ENCODE data around the gene STAG1. TPM values are rescaled to one million over a fixed set of nuclear protein-coding genes. Genes with fewer than 3 reads are reported as not detected.

STAG1 gene
- total and polyA plus RNA-seq, 2 of the 13 experiments (the other 11 are each of a cell fraction or from before 2014, with no cell fraction given): 6.2 to 25.9 TPM

- in situ Hi-C loops (cut with HindIII; ENCODE audit: extremely low pct_ligation_motif_present, low pct_unique_long_range_greater_than_20kb): no loop called here
- no peak for FAIRE-seq
- no peak overlapping the region for H3K4me3 ChIP-seq (replicated peaks in 1 of 3; ENCODE audit: insufficient read depth in 1 of 3, low read depth in 2 of 3, low read length in 3 of 3)
- ATAC-seq: no peak
- H3K9me3 ChIP-seq (ENCODE audit: low read length): no peaks in the 10 kb centered on the region
- H3K4me1 ChIP-seq (ENCODE audit: insufficient read depth, low read length): peaks cover 25% of the 10 kb centered on the region
- no peaks in the 10 kb centered on the region for H3K27me3 ChIP-seq (ENCODE audit: control insufficient read depth in 1 of 2, insufficient read depth in 2 of 2, low read length in 2 of 2)
- intact Hi-C loops (cut with micrococcal nuclease; ENCODE audit: unreplicated experiment): loop anchor here (5.0 kb wide), 1 partner anchor 48 kb away; no protein-coding TSS in a partner anchor
- H3K79me2 ChIP-seq (ENCODE audit: insufficient read depth, low read length): no peaks in the 10 kb centered on the region
- BruUV-seq (replicated peaks): no TSS peak
- no peak for DNase-seq (ENCODE audit: low spot score)
- no peak overlapping the region for H3K9ac ChIP-seq (ENCODE audit: insufficient read depth, low read depth, low read length)
- no peaks in the 10 kb centered on the region for H4K20me1 ChIP-seq (ENCODE audit: insufficient read depth, low read length)
- peaks cover 2 to 3% of the 10 kb centered on the region in 2 experiments; a peak in 2 of 5 replicates for H3K36me3 ChIP-seq (replicated peaks in 1 of 2; ENCODE audit: control insufficient read depth in 1 of 2, insufficient read depth in 2 of 2, low read length in 2 of 2)
- CTCF ChIA-PET (ENCODE audit: low intra/inter-chr PET ratio, low total read pairs): no interaction called here
- H3K27ac ChIP-seq (ENCODE audit: extremely low read length, insufficient read depth, low read length): no peak overlapping the region
- POLR2A ChIA-PET: no interaction called here
- no peak overlapping the region for H2AFZ ChIP-seq (ENCODE audit: low read length)
- H3K4me2 ChIP-seq (ENCODE audit: low read depth, low read length): no peak overlapping the region
- TF ChIP-seq HMGXB4 (CRISPR knock-in tag; IDR thresholded peaks at IDR 0.05; ENCODE audit: borderline replicate concordance in 1 of 2, low read depth in 1 of 2) (no peak), ZNF431 (CRISPR knock-in tag; IDR thresholded peaks at IDR 0.05; ENCODE audit: borderline replicate concordance, low read depth) (no peak), CREM (IDR thresholded peaks at IDR 0.05) (no peak), CREM (CRISPR knock-in tag; IDR thresholded peaks at IDR 0.05) (no peak), ZNF407 (CRISPR knock-in tag; IDR thresholded peaks at IDR 0.05; ENCODE audit: not compliant biosample characterization) (no peak), BCL3 (CRISPR knock-in tag; IDR thresholded peaks at IDR 0.05) (no peak), ZMAT5 (CRISPR knock-in tag; IDR thresholded peaks at IDR 0.05; ENCODE audit: borderline replicate concordance, low read depth) (no peak), YEATS2 (CRISPR knock-in tag; IDR thresholded peaks at IDR 0.05; ENCODE audit: borderline replicate concordance) (no peak), CTCF (CRISPR knock-in tag; IDR thresholded peaks at IDR 0.05) (no peak)
Measured at GRCh38 chr3:136584728-136585127, 167.4 kb downstream of the STAG1 start.

Data from HepG2 (cell line).